ENCODE measurements around the gene FLT3. TPM values are rescaled to one million over a fixed set of nuclear protein-coding genes. Genes with fewer than 3 reads are reported as not detected.
"Not testable (repeated sequence)": the region's sequence is repeated elsewhere in the genome, so short reads cannot be mapped to it uniquely, and the experiment has no call there.

FLT3 gene
- total RNA-seq, 2 donors from 2014 or later, result 0.38 to 0.65 TPM

DNA sequence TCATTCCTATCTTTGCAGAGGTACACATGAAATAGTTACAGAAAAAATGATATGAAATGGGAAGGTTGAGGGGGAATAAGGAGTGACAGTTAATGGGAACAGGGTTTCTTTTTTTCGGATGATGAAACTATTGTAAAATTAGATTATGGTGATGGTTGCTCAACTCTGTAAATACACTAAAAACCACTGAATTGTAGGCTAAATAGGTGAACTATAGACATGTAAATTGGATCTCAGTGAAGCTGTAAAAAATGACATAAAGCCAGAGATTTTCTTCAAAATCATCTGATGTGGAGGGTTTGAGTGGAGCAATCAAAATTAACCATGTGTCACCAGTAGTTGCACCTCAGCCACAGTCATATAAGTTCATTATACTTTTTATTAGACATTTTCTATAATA lies 6.6 kb upstream of the FLT3 start:
- intact Hi-C loops (cut with DNase I), result no loop called here
- DNase-seq (ENCODE audit: low spot score), result no peak

DNA sequence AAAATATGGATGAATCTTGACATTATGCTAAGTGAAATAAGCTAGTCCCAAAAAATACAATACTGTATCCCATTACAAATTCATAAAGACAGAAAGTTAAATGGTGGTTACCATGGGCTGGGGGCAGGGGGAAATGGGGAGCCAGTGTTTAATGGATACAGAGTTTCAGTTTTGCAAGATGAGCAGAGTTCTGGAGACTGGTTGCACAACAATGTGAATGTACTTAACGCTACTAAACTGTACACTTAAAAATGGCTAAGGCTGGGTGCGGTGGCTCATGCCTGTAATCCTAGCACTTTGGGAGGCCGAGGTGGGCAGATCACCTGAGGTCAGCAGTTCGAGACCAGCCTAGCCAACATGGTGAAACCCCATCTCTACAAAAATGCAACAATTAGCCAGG lies 1.5 kb upstream of the FLT3 start:
- intact Hi-C loops (cut with DNase I); DNase-seq (ENCODE audit: low spot score): not testable (repeated sequence)

GRCh38 chr13:28099396-28100149 lies 803 bp downstream of the FLT3 start:
- intact Hi-C loops (cut with DNase I), result no loop called here
- no peak for DNase-seq (ENCODE audit: low spot score)

DNA sequence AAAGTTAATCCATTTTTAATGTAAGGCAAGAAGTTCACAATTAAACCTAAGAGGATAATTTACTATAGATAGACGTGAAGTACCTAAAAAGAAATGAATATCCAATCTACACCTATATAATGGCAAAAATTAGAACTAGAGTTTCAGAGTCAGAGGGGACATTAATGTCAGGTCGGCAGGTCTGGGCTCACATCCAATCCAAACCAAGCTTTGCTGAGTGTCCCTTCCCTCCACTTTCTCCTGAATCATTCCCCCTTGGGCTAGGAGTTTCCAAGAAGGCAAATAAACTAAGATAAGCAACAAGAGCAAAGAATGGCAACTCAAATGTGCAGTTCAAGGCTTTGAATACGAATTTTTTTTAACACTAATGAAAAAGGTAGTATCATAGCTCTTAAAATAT lies 2.9 kb downstream of the FLT3 start:
- no peak for DNase-seq (ENCODE audit: low spot score)
- intact Hi-C loops (cut with DNase I), result no loop called here

- no peak for DNase-seq (ENCODE audit: low spot score)
- intact Hi-C loops (cut with DNase I), result no loop called here
These were observed 6.1 kb downstream of the FLT3 start for GRCh38 chr13:28094306-28094705.

DNA sequence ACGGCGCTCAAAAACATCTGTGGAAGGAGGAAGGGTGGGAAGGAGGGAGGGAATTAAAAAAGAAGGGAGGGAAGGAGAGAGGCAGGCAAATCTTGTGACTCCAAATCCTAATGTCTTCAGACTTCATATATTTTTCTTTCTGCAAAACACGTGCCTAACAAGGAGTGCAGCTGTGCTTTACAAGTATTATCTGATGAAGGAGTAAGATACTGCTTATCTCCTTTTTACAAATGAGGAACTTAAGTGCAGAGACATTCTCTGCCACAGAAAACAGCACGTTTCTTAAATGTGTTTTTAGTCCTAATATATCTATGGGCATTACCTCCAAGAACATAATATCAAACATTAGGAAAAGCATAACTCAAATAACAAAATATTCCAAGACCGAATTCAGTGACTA lies 6.5 kb downstream of the FLT3 start:
- intact Hi-C loops (cut with DNase I), result no loop called here

DNA sequence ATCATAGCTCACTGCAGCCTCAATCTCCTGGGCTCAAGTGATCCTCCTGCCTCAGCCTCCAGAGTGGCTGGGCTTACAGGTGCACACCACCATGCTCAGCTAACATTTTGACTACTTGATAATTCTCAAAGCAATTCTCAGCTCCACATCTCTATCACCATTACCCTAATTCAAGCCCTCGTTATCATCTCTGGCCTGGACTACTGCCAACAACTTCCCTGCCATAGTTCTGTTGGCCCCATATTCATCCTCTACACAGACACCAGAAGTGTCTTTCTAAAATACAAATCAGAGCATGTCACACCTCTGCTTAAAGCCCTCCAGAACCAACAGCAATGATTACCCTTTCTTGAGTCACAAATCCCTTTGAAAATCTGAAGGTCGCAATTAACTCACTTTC lies 7.9 kb downstream of the FLT3 start:
- DNase-seq (ENCODE audit: low spot score), result no peak
- intact Hi-C loops (cut with DNase I), result no loop called here

More for the DNA sequence above, 6.5 kb downstream of the FLT3 start:
- DNase-seq (ENCODE audit: low spot score), result no peak

DNA sequence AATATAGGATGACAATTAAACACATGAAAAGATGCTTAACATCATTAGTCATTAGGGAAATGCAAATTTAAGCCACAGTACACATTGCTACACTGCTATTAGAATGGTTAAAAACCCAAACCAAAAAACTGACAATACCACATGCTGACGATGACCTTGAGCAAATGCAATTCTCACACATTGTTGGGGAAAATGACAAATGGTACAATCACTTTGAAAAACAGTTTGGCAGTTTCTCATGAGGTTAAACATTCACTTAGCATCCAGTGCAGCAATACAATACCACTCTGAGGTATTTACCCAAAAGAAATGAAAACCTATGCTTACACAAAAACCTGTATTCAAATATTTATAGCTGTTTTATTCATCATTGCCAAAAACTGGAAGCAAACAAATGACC lies 11.3 kb downstream of the FLT3 start:
- intact Hi-C loops (cut with DNase I), result no loop called here
- no peak for DNase-seq (ENCODE audit: low spot score)

- DNase-seq (ENCODE audit: low spot score); intact Hi-C loops (cut with DNase I): not testable (repeated sequence)
These were observed 22.6 kb downstream of the FLT3 start for GRCh38 chr13:28077820-28078219.

- intact Hi-C loops (cut with DNase I), result no loop called here
- DNase-seq (ENCODE audit: low spot score), result no peak
These were observed 23.1 kb downstream of the FLT3 start for GRCh38 chr13:28077231-28077630.

- intact Hi-C loops (cut with DNase I), result no loop called here
- DNase-seq (ENCODE audit: low spot score), result no peak
These were observed 29.0 kb downstream of the FLT3 start for GRCh38 chr13:28071424-28071823.

DNA sequence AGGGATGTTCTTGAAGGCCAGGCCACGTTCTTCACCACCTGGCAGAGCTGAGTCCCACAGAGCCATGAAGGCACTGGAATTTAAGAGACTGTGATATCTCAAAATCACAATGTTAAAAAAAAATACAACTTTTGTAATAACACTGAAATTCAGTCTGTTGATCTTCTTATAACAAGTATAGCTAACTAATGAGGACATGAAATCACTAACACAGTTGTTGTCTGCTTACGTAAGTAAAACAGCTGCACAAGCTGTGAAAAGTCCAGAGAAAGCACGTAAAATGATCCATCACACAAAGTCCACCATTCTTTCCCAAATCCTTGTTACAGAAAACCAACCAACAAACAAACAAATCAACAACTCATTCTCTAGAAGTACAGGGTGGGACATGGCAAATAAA lies 32.9 kb downstream of the FLT3 start:
- no peak for DNase-seq (ENCODE audit: low spot score)
- intact Hi-C loops (cut with DNase I), result no loop called here

DNA sequence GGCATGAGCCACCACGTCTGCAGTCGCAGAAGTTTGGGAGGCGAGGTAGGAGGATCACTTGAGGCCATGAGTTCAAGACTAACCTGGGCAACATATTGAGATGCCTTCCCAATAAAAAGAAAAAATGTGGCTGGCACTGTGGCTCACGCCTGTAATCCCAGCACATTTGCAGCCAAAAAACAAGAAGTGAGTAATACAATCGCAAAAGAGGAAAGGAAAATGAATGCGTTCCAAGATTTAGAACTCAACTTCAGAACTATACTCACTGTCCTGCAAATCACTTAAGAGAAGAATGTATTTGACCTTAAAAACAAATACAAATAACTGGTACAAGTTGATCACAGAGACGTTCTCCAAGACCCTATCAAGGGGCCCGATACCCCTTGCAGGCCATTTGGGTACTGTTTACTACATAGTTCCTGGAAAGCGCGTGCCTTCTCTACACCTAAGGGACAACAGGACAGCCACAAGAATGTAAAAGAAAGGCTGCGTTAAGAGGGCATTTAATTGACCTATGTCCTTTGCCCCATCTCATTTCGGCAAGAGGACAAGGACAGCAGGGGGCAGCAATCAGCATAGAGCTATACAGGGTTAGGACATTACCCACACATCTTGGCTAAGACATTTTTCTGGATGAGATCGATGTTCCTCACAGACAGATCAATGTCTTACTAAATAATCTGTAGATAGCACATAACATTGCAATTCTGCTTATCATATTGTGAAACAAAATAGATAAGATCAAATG lies 41.3 kb downstream of the FLT3 start:
- intact Hi-C loops (cut with DNase I), result no loop called here
- DNase-seq (ENCODE audit: low spot score), result no peak

GRCh38 chr13:28056970-28057712 lies 43.2 kb downstream of the FLT3 start:
- intact Hi-C loops (cut with DNase I), result no loop called here
- DNase-seq (ENCODE audit: low spot score), result no peak

DNA sequence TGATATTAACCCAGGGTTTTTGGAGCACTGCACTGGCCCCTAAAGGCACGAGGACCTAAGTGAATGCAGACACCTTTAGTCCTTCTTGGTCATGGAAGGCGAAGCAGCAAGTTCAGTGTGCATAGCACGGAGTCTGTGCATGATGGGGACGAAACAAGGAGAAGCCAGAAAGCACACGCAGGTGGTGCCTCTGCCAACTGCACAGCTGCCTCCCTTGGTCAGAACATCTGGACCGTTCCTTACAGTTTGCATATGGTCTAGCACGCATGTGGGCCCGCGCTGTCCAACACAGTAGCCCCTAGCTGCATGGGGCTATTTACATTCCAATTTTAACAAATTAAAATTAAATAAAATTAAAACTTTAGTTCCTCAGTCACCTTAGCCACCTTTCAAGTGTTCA lies 44.0 kb downstream of the FLT3 start:
- intact Hi-C loops (cut with DNase I), result no loop called here
- DNase-seq (ENCODE audit: low spot score), result no peak

DNA sequence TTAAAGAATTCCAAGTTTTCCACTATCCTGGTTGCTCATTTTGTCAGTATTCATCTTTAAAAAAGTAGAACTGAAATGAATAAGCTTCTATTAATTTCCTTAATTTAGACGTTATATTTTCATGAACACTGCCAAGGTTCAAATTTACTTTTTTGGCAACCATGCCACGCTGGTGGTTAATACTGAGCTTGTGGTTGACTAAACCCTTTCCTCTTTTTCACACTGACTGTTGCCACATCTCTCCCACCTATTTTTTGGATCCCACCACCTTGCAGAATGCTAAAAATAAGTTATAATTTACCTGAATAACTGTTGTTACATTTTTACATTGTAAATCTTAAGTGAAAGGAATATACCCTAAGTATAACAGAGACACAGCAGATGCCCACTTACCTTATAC lies 45.0 kb downstream of the FLT3 start:
- no peak for DNase-seq (ENCODE audit: low spot score)
- intact Hi-C loops (cut with DNase I), result no loop called here

DNA sequence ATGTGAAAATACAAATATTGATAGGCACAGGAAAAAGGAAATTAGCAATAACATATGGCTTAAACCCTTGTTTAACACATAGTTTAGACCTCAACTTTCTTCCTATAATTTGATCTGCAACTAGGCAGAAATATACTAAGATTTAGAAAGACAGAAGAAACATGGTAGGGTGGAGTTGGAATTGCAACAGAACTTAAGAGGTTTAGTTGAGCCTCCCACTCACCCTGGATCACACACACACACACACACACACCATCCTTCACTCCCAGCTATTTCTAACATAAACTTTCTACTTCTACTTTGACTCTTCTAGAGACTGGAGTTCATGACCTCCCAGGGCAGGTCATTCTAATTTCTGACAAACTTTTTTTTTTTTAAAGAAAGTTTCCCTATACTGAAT lies 47.4 kb downstream of the FLT3 start:
- no peak for DNase-seq (ENCODE audit: low spot score)
- intact Hi-C loops (cut with DNase I), result no loop called here

- DNase-seq (ENCODE audit: low spot score), result no peak
- intact Hi-C loops (cut with DNase I), result no loop called here
These were observed 50.2 kb downstream of the FLT3 start for GRCh38 chr13:28049880-28050875.

DNA sequence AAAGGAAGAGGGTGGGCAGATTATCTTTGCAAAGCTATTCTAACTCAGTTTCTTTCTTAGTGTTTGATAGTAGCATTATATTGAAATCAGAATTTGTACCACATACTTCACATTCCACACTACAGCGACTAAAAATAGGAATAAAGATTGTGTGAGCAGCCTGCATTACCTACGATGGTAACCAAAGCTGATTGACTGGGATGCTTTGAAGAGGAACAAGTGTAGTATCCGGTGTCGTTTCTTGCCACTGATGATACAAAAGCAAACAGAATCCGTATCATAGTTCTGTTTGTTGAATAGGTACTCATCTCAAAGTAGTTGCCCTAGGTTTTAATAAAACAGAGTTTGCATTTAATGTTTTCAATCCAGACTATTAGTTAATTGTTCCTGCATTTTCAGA lies 51.2 kb downstream of the FLT3 start:
- DNase-seq (ENCODE audit: low spot score), result no peak
- intact Hi-C loops (cut with DNase I), result no loop called here
